Ovary (tissue), 3 donors: ENCODE measurements around the gene DENND2D.

ENCODE experiments used
- CTCF ChIP-seq, 3 donors: fragments of 450-650 bp in 2 of 3; fragments of 200-600 bp in 1 of 3; IDR thresholded peaks; one replicate each; pipeline versions ENCODE4 v1.5.1 to v1.8.0; 2016 to 2022; ENCODE audit warnings: antibody characterized with exemption in 3 of 3, mild to moderate bottlenecking in 1 of 3
- POLR2A ChIP-seq: fragments of 450-650 bp; IDR thresholded peaks from one replicate; pipeline ENCODE4 v1.6.1; 2017; ENCODE audit warnings: antibody characterized with exemption, mild to moderate bottlenecking, moderate library complexity
- donor health status: DM: no; HTN: no; CAD: no.

DNA sequence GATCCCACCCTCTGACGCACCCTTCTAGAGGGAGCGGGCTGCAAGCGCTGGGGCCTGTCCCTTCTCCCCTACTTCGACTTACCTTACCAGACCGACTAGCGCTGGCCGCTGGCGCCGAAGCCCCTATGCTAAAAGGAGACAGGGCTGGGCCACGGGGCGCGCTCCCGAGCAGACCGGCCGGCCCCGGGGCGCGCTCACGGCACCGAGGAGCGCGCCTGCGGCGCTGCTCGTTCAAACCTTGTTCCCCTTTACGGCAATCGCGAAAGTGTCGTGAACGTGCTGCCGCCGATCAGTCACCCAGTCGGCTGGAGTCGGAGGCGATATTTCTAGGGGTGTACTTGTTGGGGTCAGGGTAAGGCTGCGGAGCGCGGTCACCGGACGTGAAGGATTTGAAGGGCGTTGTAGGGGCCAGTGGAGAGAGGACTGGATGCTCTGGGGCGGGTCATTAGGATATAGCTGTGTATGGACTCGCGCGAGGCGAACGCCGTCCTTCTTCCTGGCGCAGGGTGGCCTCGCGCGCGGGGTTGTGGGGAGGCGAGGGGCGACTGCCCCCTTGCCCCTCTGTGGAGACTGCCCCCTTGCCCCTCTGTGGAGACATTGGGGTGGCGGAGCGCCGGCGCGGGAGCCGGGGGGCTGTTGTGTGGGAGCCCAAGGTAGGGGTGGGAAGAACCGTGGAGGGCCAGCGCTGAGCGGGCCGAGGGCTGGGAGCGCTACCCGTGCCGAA, 60.3 kb downstream of the DENND2D start, which contains the start of the genes CEPT1 and DRAM2:
- TF ChIP-seq CTCF (IDR thresholded peaks at IDR 0.05): no peak
- TF ChIP-seq POLR2A: peak; percentile 31
